ENCODE measurements around the gene CPT1C.

Gene CPT1C

DNA sequence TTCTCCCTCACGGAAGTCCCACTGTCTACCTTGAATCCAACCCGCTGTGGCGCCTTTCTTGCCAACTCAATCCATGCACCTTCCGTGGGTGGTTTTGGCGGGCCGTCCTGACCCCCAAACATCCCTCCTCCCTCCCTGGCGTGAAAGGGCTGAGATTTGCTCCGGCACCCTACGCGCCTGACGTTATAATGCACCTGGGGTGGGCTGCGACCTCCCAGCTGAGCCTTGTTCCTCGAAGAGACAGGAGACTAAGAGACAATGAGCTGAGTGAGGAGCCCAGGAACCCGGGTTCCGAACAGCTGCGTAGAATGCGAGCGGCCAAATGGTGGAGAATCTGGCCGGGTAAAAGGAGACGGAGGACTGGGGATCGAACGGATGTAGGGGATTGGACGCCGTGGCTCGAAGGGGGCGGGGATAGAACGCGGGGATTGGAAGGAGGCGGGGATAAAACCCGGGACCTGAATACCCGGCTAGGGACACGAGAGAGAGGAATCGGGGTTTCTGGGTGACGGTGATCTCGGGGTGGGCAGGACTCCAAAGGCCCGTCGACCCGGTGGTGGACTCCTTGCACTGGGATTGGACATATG, at the start of gene CPT1C:
Gene CPT1C (plus strand): TSS at position 461 of the 587 bp plus-strand sequence. CDS start 1,137 bp downstream, outside the sequence.
- H3K27ac ChIP-seq (ENCODE audit: low read depth, low read length), result no peak within 1 kb of the TSS
- peaks cover 12% of the 10 kb centered on the region for H3K36me3 ChIP-seq (ENCODE audit: insufficient read depth, low read length)
- H3K27me3 ChIP-seq (ENCODE audit: control insufficient read depth in 1 of 2, insufficient read depth in 2 of 2, low read length in 2 of 2), result peaks cover 24 to 39% of the 10 kb centered on the region in 2 donors
- H3K4me1 ChIP-seq (ENCODE audit: insufficient read depth, low read length), result peaks cover 20% of the 10 kb centered on the region
- H3K9ac ChIP-seq (ENCODE audit: low read length), result no peak within 1 kb of the TSS
- H3K9me3 ChIP-seq (ENCODE audit: low read length), result no peaks in the 10 kb centered on the region
- peak within 1 kb of the TSS; percentile 27 to 68 for H3K4me3 ChIP-seq (ENCODE audit: low read depth in 1 of 2, low read length in 2 of 2)

DNA sequence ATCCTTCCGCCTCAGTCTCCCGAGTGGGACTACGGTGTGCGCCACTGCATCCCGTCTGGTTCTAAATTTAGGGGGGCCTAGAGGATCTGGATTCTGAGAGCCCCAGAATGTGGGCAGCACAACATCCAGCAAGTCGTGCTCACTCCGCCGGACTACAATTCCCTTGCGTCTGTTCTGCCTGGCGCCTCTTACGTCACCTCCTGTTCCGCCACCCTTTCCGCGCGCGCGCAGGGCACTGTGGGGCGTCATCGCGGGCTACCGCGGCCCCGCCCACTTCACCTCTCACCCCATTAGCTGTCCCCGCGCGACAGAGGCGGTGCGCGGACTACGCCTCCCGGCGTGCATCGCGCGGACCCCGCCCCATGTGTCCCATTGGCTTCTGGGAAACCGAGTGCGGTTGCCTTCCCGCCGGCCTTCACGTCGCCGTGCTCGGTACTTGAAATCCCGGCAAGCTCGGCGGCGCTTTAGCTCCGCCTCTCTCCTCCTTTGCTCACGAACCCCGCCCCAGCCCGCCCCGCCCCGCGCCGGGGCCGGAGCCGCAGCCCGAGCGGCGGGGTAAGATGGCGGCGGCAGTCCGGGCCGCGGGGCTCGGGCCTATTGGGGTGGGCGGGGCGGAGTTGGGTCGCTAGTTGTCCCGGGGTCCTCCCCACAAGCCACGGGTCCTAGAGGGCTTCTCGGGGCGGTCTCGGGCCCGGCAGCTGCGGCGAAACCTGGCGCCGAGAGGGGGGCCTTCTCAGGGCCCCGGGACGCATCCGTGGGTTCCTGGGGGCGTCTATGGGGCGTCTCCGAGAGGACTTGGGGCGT, 49.0 kb upstream of the CPT1C start, which contains the start of gene SCAF1:
Gene SCAF1 (plus strand): TSS at position 522 of the 804 bp plus-strand sequence. CDS start 2,818 bp downstream, outside the sequence.
- peak within 1 kb of the TSS; percentile 100 for H3K9ac ChIP-seq (ENCODE audit: low read length)
- no peaks in the 10 kb centered on the region for H3K27me3 ChIP-seq (ENCODE audit: control insufficient read depth in 1 of 2, insufficient read depth in 2 of 2, low read length in 2 of 2)
- peaks cover 27% of the 10 kb centered on the region for H3K36me3 ChIP-seq (ENCODE audit: insufficient read depth, low read length)
- H3K9me3 ChIP-seq (ENCODE audit: low read length), result no peaks in the 10 kb centered on the region
- H3K4me3 ChIP-seq (ENCODE audit: low read depth in 1 of 2, low read length in 2 of 2), result peak within 1 kb of the TSS; percentile 81 to 95
- peaks cover 44% of the 10 kb centered on the region for H3K4me1 ChIP-seq (ENCODE audit: insufficient read depth, low read length)
- H3K27ac ChIP-seq (ENCODE audit: low read depth, low read length), result peak within 1 kb of the TSS; percentile 100

DNA sequence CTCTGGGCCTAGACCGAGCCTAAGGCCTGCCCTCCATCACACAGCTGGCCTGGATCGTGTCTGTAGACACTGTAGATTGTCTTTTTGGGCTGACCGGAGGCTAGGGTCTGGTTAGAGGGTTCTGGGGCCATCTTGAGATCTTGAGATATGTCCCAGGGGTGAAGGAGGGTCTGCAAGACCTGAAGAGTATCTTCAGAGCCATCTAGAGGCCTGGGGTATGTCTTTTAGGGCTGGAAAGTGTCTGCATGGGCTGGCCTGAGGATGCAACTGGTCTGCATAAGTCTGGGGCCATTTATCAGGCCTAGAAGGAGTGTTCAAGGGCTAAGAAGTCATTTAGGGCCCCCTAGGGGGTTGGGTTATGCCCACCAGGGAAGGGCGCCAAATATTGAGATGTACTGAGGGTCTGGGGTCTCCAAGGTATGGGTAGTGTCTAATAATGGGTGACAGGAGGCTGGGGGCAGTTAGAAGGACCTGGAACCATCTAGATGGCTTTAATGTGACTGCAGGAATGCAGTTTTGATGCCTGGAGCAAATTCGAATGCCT, 48.4 kb upstream of the CPT1C start:
- peaks cover 43% of the 10 kb centered on the region for H3K4me1 ChIP-seq (ENCODE audit: insufficient read depth, low read length)

DNA sequence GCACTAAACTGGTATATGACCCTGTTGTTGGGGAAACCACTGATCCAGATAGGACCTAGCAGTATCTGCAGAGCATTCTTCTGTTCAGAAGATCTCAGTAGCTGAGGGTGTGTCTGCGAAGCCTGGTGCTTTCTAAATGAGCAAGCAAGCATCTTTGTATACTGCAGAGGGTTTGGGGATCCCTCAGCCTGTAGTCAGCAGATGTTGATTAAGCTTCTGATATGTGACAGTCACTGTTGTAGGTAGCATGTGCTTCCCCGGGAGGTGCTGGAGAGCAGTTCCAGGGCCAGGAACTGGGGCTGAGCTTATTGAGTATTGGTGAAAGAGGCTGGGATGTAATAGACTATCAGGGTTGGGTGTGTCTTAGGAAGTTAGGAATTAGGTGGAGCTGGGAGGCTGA, 47.5 kb upstream of the CPT1C start:
- Histone ChIP-seq H3K36me3 (ENCODE audit: insufficient read depth, low read length) (peaks cover 37% of the 10 kb centered on the region), H3K4me1 (ENCODE audit: insufficient read depth, low read length) (peaks cover 34% of the 10 kb centered on the region), H3K27ac (ENCODE audit: low read depth, low read length) (no peak overlapping the region), H3K9me3 (ENCODE audit: low read length) (no peaks in the 10 kb centered on the region), H3K27me3 (ENCODE audit: control insufficient read depth in 1 of 2, insufficient read depth in 2 of 2, low read length in 2 of 2) (no peaks in the 10 kb centered on the region), H3K9ac (ENCODE audit: low read length) (no peak overlapping the region), H3K4me3 (ENCODE audit: low read depth in 1 of 2, low read length in 2 of 2) (no peak overlapping the region)

More for the DNA sequence above, 48.4 kb upstream of the CPT1C start:
- Histone ChIP-seq H3K4me3 (ENCODE audit: low read depth in 1 of 2, low read length in 2 of 2) (peak overlapping the region; percentile 81 to 95), H3K27ac (ENCODE audit: low read depth, low read length) (peak overlapping the region; percentile 86), H3K36me3 (ENCODE audit: insufficient read depth, low read length) (peaks cover 33% of the 10 kb centered on the region), H3K9ac (ENCODE audit: low read length) (peak overlapping the region; percentile 97), H3K9me3 (ENCODE audit: low read length) (no peaks in the 10 kb centered on the region), H3K27me3 (ENCODE audit: control insufficient read depth in 1 of 2, insufficient read depth in 2 of 2, low read length in 2 of 2) (no peaks in the 10 kb centered on the region)

DNA sequence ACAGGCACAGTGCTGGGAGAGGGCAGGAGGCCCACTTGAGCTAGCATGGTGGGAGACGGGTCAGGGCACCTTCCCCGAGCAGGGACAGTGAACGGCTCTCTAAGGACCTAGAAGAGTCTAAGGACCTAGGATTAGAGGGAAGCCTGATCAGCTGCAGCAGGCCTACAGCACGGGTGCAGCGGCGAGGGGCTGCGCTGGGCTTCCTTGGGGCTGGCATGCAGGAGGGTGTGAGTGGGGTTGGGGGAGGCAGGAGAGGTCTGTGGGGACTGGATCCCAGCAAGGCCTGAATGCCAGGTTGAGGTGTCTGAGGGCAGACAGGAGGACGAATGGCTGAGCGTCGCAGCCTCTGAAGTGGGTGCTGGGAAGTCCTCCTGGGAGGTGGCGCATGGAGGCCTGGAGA, 45.3 kb upstream of the CPT1C start:
- Histone ChIP-seq H3K9me3 (ENCODE audit: low read length) (no peaks in the 10 kb centered on the region), H3K27me3 (ENCODE audit: control insufficient read depth in 1 of 2, insufficient read depth in 2 of 2, low read length in 2 of 2) (no peaks in the 10 kb centered on the region), H3K36me3 (ENCODE audit: insufficient read depth, low read length) (peaks cover 52% of the 10 kb centered on the region), H3K27ac (ENCODE audit: low read depth, low read length) (no peak overlapping the region), H3K9ac (ENCODE audit: low read length) (no peak overlapping the region), H3K4me3 (ENCODE audit: low read depth in 1 of 2, low read length in 2 of 2) (no peak overlapping the region), H3K4me1 (ENCODE audit: insufficient read depth, low read length) (peaks cover 28% of the 10 kb centered on the region)

DNA sequence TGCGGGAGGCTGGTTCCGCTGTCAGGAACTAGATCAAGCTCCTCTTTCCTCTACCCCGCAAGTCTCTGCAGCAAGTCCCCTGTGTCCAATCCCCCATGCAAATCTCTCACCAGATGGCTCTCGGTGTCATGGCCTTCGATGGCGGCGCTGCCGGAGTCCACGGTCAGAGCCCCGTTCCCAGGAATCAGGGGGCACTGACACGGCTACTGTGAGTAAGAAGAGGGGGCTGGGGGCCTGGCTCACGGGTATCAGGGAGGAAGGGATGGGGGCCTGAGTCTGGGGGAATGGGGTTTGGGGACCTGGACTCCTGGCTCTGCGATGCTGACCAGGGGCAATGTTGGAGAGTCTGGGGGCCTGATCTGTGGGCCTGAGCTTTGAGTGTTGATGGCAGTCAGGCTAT, 44.9 kb upstream of the CPT1C start:
- Histone ChIP-seq H3K9ac (ENCODE audit: low read length) (no peak overlapping the region), H3K4me3 (ENCODE audit: low read depth in 1 of 2, low read length in 2 of 2) (no peak overlapping the region), H3K36me3 (ENCODE audit: insufficient read depth, low read length) (peaks cover 52% of the 10 kb centered on the region), H3K4me1 (ENCODE audit: insufficient read depth, low read length) (peaks cover 28% of the 10 kb centered on the region), H3K27me3 (ENCODE audit: control insufficient read depth in 1 of 2, insufficient read depth in 2 of 2, low read length in 2 of 2) (no peaks in the 10 kb centered on the region), H3K9me3 (ENCODE audit: low read length) (no peaks in the 10 kb centered on the region), H3K27ac (ENCODE audit: low read depth, low read length) (no peak overlapping the region)

DNA sequence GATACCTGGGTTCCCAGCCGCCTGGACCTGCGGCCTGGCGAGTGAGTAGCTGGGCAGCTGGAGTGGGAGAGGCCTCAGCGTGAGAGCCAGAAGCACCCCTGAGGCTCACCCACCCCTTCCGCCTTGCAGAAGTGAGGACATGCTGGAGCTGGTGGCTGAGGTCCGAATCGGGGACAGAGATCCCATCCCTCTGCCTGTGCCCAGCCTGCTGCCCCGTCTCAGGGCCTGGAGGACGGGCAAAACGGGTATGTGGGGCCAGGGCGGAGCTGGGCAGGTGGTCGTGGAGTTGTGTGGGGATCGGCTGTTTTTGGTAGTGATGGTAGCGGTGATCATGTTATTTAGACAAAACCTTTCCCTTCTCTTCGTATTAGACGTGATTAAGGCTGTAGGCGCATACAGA, 44.3 kb upstream of the CPT1C start:
- peaks cover 52% of the 10 kb centered on the region for H3K36me3 ChIP-seq (ENCODE audit: insufficient read depth, low read length)

DNA sequence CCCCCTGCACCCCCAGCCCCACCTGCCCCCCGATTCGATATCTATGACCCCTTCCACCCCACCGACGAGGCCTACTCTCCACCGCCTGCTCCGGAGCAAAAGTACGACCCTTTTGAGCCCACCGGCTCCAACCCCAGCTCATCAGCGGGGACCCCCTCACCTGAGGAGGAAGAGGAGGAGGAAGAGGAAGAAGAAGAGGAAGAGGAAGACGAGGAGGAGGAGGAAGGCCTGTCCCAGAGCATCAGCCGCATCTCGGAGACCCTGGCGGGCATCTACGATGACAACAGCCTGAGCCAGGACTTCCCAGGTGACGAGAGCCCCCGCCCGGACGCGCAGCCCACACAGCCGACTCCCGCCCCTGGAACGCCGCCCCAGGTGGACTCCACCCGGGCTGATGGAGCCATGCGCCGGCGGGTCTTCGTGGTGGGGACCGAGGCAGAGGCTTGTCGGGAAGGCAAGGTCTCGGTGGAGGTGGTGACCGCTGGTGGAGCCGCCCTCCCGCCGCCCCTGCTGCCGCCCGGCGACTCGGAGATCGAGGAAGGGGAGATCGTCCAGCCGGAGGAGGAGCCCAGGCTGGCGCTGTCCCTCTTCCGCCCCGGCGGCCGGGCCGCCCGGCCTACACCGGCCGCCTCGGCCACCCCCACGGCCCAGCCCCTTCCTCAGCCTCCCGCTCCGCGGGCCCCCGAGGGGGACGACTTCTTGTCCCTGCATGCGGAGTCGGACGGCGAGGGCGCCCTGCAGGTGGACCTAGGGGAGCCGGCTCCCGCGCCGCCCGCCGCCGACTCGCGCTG, 39.7 kb upstream of the CPT1C start:
- Histone ChIP-seq H3K27me3 (ENCODE audit: control insufficient read depth in 1 of 2, insufficient read depth in 2 of 2, low read length in 2 of 2) (no peaks in the 10 kb centered on the region), H3K4me1 (ENCODE audit: insufficient read depth, low read length) (no peaks in the 10 kb centered on the region), H3K9ac (ENCODE audit: low read length) (no peak overlapping the region), H3K4me3 (ENCODE audit: low read depth in 1 of 2, low read length in 2 of 2) (no peak overlapping the region), H3K36me3 (ENCODE audit: insufficient read depth, low read length) (peaks cover 57% of the 10 kb centered on the region), H3K9me3 (ENCODE audit: low read length) (no peaks in the 10 kb centered on the region), H3K27ac (ENCODE audit: low read depth, low read length) (no peak overlapping the region)

More for the DNA sequence above, 44.3 kb upstream of the CPT1C start:
- Histone ChIP-seq H3K27ac (ENCODE audit: low read depth, low read length) (no peak overlapping the region), H3K4me3 (ENCODE audit: low read depth in 1 of 2, low read length in 2 of 2) (no peak overlapping the region), H3K4me1 (ENCODE audit: insufficient read depth, low read length) (peaks cover 23% of the 10 kb centered on the region), H3K9me3 (ENCODE audit: low read length) (no peaks in the 10 kb centered on the region), H3K9ac (ENCODE audit: low read length) (no peak overlapping the region), H3K27me3 (ENCODE audit: control insufficient read depth in 1 of 2, insufficient read depth in 2 of 2, low read length in 2 of 2) (no peaks in the 10 kb centered on the region)

DNA sequence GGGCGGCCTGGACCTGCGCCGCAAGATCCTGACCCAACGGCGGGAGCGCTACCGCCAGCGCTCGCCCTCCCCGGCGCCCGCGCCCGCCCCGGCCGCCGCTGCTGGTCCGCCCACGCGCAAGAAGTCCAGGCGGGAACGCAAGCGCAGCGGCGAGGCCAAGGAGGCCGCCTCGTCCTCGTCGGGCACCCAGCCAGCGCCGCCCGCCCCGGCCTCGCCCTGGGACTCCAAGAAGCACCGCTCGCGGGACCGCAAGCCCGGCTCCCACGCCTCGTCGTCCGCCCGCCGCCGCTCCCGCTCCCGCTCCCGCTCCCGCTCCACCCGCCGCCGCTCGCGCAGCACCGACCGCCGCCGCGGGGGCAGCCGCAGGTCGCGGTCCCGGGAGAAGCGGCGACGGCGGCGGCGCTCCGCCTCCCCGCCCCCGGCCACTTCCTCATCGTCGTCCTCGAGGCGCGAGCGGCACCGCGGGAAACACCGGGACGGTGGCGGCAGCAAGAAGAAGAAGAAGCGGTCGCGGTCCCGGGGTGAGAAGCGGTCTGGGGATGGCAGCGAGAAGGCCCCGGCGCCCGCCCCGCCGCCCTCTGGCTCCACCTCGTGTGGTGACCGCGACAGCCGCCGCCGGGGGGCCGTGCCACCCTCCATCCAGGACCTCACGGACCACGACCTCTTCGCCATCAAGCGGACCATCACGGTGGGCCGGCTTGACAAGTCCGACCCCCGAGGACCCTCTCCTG, 38.9 kb upstream of the CPT1C start:
- Histone ChIP-seq H3K4me1 (ENCODE audit: insufficient read depth, low read length) (no peaks in the 10 kb centered on the region), H3K27me3 (ENCODE audit: control insufficient read depth in 1 of 2, insufficient read depth in 2 of 2, low read length in 2 of 2) (no peaks in the 10 kb centered on the region), H3K9ac (ENCODE audit: low read length) (no peak overlapping the region), H3K4me3 (ENCODE audit: low read depth in 1 of 2, low read length in 2 of 2) (no peak overlapping the region), H3K27ac (ENCODE audit: low read depth, low read length) (no peak overlapping the region), H3K36me3 (ENCODE audit: insufficient read depth, low read length) (peaks cover 57% of the 10 kb centered on the region), H3K9me3 (ENCODE audit: low read length) (no peaks in the 10 kb centered on the region)

DNA sequence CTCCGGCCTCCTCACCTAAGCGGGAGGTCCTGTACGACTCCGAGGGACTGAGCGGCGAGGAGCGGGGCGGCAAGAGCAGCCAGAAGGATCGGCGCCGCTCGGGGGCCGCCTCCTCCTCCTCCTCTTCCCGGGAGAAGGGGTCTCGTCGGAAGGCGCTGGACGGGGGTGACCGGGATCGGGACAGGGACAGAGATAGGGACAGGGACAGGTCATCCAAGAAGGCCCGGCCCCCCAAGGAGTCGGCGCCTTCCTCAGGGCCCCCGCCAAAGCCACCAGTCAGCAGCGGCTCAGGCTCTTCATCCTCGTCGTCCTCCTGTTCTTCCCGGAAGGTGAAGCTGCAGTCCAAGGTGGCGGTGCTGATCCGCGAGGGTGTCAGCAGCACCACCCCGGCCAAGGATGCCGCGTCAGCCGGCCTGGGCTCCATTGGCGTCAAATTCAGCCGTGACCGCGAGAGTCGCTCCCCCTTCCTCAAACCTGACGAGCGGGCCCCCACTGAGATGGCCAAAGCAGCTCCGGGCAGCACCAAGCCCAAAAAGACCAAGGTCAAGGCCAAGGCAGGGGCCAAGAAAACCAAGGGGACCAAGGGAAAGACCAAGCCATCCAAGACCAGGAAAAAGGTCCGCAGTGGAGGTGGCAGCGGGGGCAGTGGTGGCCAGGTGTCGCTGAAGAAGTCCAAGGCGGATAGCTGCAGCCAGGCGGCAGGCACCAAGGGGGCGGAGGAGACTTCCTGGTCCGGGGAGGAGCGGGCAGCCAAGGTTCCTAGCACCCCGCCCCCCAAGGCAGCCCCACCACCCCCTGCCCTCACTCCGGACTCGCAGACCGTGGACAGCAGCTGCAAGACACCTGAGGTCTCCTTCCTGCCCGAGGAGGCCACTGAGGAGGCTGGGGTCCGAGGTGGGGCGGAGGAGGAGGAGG, 38.1 kb upstream of the CPT1C start:
- Histone ChIP-seq H3K4me1 (ENCODE audit: insufficient read depth, low read length) (no peaks in the 10 kb centered on the region), H3K9me3 (ENCODE audit: low read length) (no peaks in the 10 kb centered on the region), H3K27ac (ENCODE audit: low read depth, low read length) (no peak overlapping the region), H3K9ac (ENCODE audit: low read length) (no peak overlapping the region), H3K36me3 (ENCODE audit: insufficient read depth, low read length) (peaks cover 58% of the 10 kb centered on the region), H3K27me3 (ENCODE audit: control insufficient read depth in 1 of 2, insufficient read depth in 2 of 2, low read length in 2 of 2) (no peaks in the 10 kb centered on the region), H3K4me3 (ENCODE audit: low read depth in 1 of 2, low read length in 2 of 2) (no peak overlapping the region)
